ENCODE results near the gene AEBP1. TPM values are rescaled to one million over a fixed set of nuclear protein-coding genes. Genes with fewer than 3 reads are reported as not detected.

AEBP1 gene
- total and polyA plus RNA-seq, 9 of the 15 experiments (the other 6 are each of a cell fraction or from before 2014, with no cell fraction given): 0.03 to 0.78 (median 0.30) TPM; not detected in 2

GRCh38 chr7:44150966-44151941, 47.1 kb downstream of the AEBP1 start:
- 68% methylated on average over 16 of the region's 16 CpGs for WGBS (ENCODE audit: insufficient coverage, low coverage, missing lambda C conversion rate)
- BruUV-seq (replicated peaks): no TSS peak
- no peaks in the 10 kb centered on the region for H3K79me2 ChIP-seq (ENCODE audit: control insufficient read depth, insufficient read depth, low read length)
- TF ChIP-seq ZBTB40 (IDR thresholded peaks at IDR 0.05) (no peak), ZBTB40 (CRISPR knock-in tag; IDR thresholded peaks at IDR 0.05) (no peak), FUS (optimal IDR thresholded peaks at IDR 0.05; ENCODE audit: low read depth, low read length) (no peak), TRIM28 (IDR thresholded peaks at IDR 0.05) (no peak), SMAD3 (CRISPR knock-in tag; conservative IDR thresholded peaks at IDR 0.05) (no peak), U2AF1 (optimal IDR thresholded peaks at IDR 0.05; ENCODE audit: low read depth, low read length) (no peak), NFYB (IDR thresholded peaks at IDR 0.05; ENCODE audit: extremely low read depth, insufficient read length) (no peak), DNMT1 (IDR thresholded peaks at IDR 0.05) (no peak), NBN (IDR thresholded peaks at IDR 0.05; ENCODE audit: low read depth) (no peak), ZNF212 (CRISPR knock-in tag; IDR thresholded peaks at IDR 0.05) (no peak), SMAD2 (IDR thresholded peaks at IDR 0.05; ENCODE audit: low read depth, low read length) (no peak), SRSF1 (IDR thresholded peaks at IDR 0.05; ENCODE audit: low read depth, low read length) (no peak), CBFA2T2 (conservative IDR thresholded peaks at IDR 0.05) (no peak), MIER1 (IDR thresholded peaks at IDR 0.05; ENCODE audit: low read depth) (no peak)

More at GRCh38 chr7:44150966-44151941, 47.1 kb downstream of the AEBP1 start:
- Histone ChIP-seq H3K4me3 (no peak overlapping the region), H3K4me2 (ENCODE audit: insufficient read depth, low read length) (no peak overlapping the region), H3K27me3 (ENCODE audit: control insufficient read depth in 2 of 2, insufficient read depth in 2 of 2, low read length in 2 of 2) (no peaks in the 10 kb centered on the region), H3K36me3 (ENCODE audit: control insufficient read depth, insufficient read depth, low read length) (no peaks in the 10 kb centered on the region), H3K9me3 (replicated peaks; ENCODE audit: control insufficient read depth, insufficient read depth, low read depth, low read length) (no peaks in the 10 kb centered on the region), H3K9me1 (ENCODE audit: control insufficient read depth, insufficient read depth, low read length) (no peaks in the 10 kb centered on the region), H4K20me1 (replicated peaks; ENCODE audit: control insufficient read depth, insufficient read depth, low read length) (no peaks in the 10 kb centered on the region), H2AFZ (ENCODE audit: low read depth, low read length) (no peak overlapping the region), H3K4me1 (replicated peaks in 1 of 2; ENCODE audit: control insufficient read depth in 2 of 2, insufficient read depth in 2 of 2, low read length in 2 of 2) (peaks cover 19 to 54% of the 10 kb centered on the region in 2 experiments), H3K9ac (ENCODE audit: insufficient read depth in 1 of 2, low read depth in 2 of 2, low read length in 2 of 2) (no peak overlapping the region), H3K27ac (ENCODE audit: extremely low read depth, low read depth, low read length) (no peak overlapping the region)
- FAIRE-seq: no peak
- ATAC-seq: no peak
- ChIA-PET CTCF (ENCODE audit: low intra/inter-chr PET ratio) (no interaction called here), POLR2A (interaction anchor here (0.6 to 1.6 kb wide), 3 partner anchors 12 to 247 kb away, joined by 3 to 5 read pairs (median 5); no protein-coding TSS in a partner anchor)
- intact Hi-C loops (cut with micrococcal nuclease): no loop called here
- DNase-seq (ENCODE audit: extremely low read depth in 1 of 4, low spot score in 3 of 4): no peak
- in situ Hi-C loops (cut with MboI): no loop called here
